ENCODE data around the gene MCU. TPM values are rescaled to one million over a fixed set of nuclear protein-coding genes. Genes with fewer than 3 reads are reported as not detected.

MCU gene
- total and polyA plus RNA-seq, 2 of the 8 experiments (the other 6 are each of a cell fraction or from before 2014, with no cell fraction given): 51.6 to 62.2 TPM

DNA sequence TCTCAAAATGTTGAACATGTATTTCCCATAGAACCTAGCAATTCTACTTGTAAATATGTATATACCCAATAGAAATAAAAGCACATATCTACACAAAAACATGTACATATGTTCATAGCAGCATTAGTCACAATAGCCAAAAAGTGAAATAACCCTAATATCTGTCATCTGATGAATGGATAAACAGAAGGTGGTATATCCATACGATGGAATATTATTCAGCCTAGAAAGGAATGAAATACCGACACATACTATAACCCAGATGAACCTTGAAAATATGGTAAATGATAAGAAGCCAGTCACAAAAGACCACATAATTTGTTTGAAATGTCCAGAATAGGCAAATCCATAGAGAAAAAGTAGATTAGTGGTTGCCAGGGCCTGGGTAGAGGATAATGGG, 87.9 kb downstream of the MCU start:
- Histone ChIP-seq H2BK20ac (ENCODE audit: low read length) (no peak overlapping the region), H3K9ac (replicated peaks in 1 of 4; ENCODE audit: extremely low read depth in 1 of 4, low read depth in 3 of 4, low read length in 3 of 4) (no peak overlapping the region), H2BK5ac (ENCODE audit: low read depth, low read length) (no peak overlapping the region), H3K18ac (ENCODE audit: extremely low read depth, low read length) (no peak overlapping the region), H2AK5ac (ENCODE audit: low read depth, low read length) (no peak overlapping the region), H3K36me3 (ENCODE audit: control insufficient read depth in 2 of 4, insufficient read depth in 4 of 4, low read length in 3 of 4) (no peaks in the 10 kb centered on the region), H2BK120ac (replicated peaks; ENCODE audit: low read depth, low read length) (no peak overlapping the region), H3K4me1 (replicated peaks in 1 of 4; ENCODE audit: control insufficient read depth in 3 of 4, insufficient read depth in 4 of 4, low read length in 3 of 4) (peaks cover under 1 to 23% (median 15%) of the 10 kb centered on the region in 4 experiments; a peak in 6 of 7 replicates), H3K23ac (ENCODE audit: insufficient read length) (no peak overlapping the region), H3K27ac (ENCODE audit: low read depth, low read length) (no peak overlapping the region), H3K14ac (ENCODE audit: insufficient read length) (no peak overlapping the region), H3K9me3 (ENCODE audit: insufficient read depth in 2 of 2, low read depth in 1 of 2, low read length in 1 of 2) (no peaks in the 10 kb centered on the region), H3K56ac (replicated peaks; ENCODE audit: insufficient read length, low read depth, low read length) (no peak overlapping the region), H2BK12ac (ENCODE audit: low read depth, low read length) (no peak overlapping the region), H2BK15ac (ENCODE audit: low read length) (no peak overlapping the region), H4K5ac (ENCODE audit: insufficient read length, low read depth, low read length) (no peak overlapping the region), H2AFZ (ENCODE audit: low read length) (no peak overlapping the region), H3K79me1 (ENCODE audit: low read depth, low read length) (no peaks in the 10 kb centered on the region), H3K4me2 (ENCODE audit: insufficient read depth in 1 of 2, low read depth in 2 of 2, low read length in 2 of 2) (no peak overlapping the region), H3K27me3 (replicated peaks in 1 of 4; ENCODE audit: control insufficient read depth in 3 of 4, extremely low read depth in 1 of 4, insufficient read depth in 3 of 4, low read length in 3 of 4) (no peaks in the 10 kb centered on the region), H4K8ac (ENCODE audit: extremely low read depth, insufficient read depth, low read length) (no peak overlapping the region), H3K4me3 (ENCODE audit: extremely low read depth in 1 of 4, insufficient read depth in 2 of 4, low read depth in 3 of 4, low read length in 4 of 4) (no peak overlapping the region), H3K23me2 (ENCODE audit: low read depth, low read length) (no peaks in the 10 kb centered on the region), H4K20me1 (replicated peaks in 1 of 2; ENCODE audit: control insufficient read depth in 1 of 2, insufficient read depth in 2 of 2, low read length in 2 of 2) (no peaks in the 10 kb centered on the region), H4K91ac (replicated peaks; ENCODE audit: insufficient read length, low read length) (no peak overlapping the region), H3K79me2 (ENCODE audit: control insufficient read depth in 1 of 2, insufficient read depth in 2 of 2, low read length in 2 of 2) (peaks cover 0 to 39% of the 10 kb centered on the region in 2 experiments; a peak in 2 of 4 replicates), H3K4ac (replicated peaks; ENCODE audit: insufficient read length, low read depth, low read length) (no peak overlapping the region)
- TF ChIP-seq EZH2 (IDR thresholded peaks at IDR 0.05; ENCODE audit: low read depth, low read length, severe bottlenecking): no peak
- CTCF ChIA-PET (ENCODE audit: partially characterized antibody): interaction anchor here (1.6 kb wide), 1 partner anchor 415 kb away, joined by 3 read pairs; no protein-coding TSS in a partner anchor
- POLR2A ChIA-PET (ENCODE audit: partially characterized antibody): interaction anchor here (1.0 kb wide), 1 partner anchor 10 kb away, joined by 4 read pairs; no protein-coding TSS in a partner anchor
- no peak for DNase-seq (ENCODE audit: low read depth in 1 of 2, low spot score in 2 of 2)
- 95% methylated on average over 2 of the region's 2 CpGs; no CpG with 5 or more reads in 1 of the 2 experiments for WGBS, 2 experiments (ENCODE audit: extremely low coverage in 1 of 2, insufficient coverage in 1 of 2, insufficient read length in 1 of 2, insufficient replicate concordance in 2 of 2, low coverage in 1 of 2, low lambda C conversion rate in 2 of 2, missing lambda C conversion rate in 1 of 2)
- no peak for FAIRE-seq
